Ovary (tissue), 9 donors: ENCODE data around the gene PSMA2. TPM values are rescaled to one million over a fixed set of nuclear protein-coding genes. Genes with fewer than 3 reads are reported as not detected.

Source experiments
- DNase-seq, 5 donors: peaks; one replicate each; pipeline ENCODE4 v3.0.0-alpha.2; 2019 to 2020
- H3K27ac ChIP-seq, 2 donors: fragments of 200-600 bp; one replicate each; pipeline versions ENCODE4 v1.5.1 to v1.8.0; 2019 to 2022
- H3K27me3 ChIP-seq: fragments of 200-600 bp; one replicate; pipeline ENCODE4 v1.8.0; 2022
- H3K36me3 ChIP-seq: fragments of 200-600 bp; sonication (generic); one replicate; pipeline ENCODE4 v1.5.1; 2019
- H3K4me1 ChIP-seq: one replicate; pipeline ENCODE4 v1.8.1; 2013; ENCODE audit warnings: mild to moderate bottlenecking, moderate library complexity; ENCODE audit not compliant: insufficient read depth
- H3K4me3 ChIP-seq: fragments of 200-600 bp; sonication (generic); one replicate; pipeline ENCODE4 v1.5.1; 2017
- H3K9me3 ChIP-seq, 2 donors: fragments of 200-600 bp in 1 of 2; sonication (generic) in 1 of 2; one replicate each; pipeline versions ENCODE4 v1.5.1 to v1.8.1; 2013 to 2019; ENCODE audit warnings: mild to moderate bottlenecking in 1 of 2, moderate library complexity in 1 of 2
- EP300 ChIP-seq: sonication (generic); formaldehyde crosslinking; IDR thresholded peaks from one replicate; pipeline ENCODE4 v1.6.1; 2017; ENCODE audit warnings: antibody characterized with exemption
- POLR2A ChIP-seq: fragments of 450-650 bp; IDR thresholded peaks from one replicate; pipeline ENCODE4 v1.6.1; 2017; ENCODE audit warnings: antibody characterized with exemption, mild to moderate bottlenecking, moderate library complexity
- WGBS, 3 donors: extraction: QIAGEN DNeasy Blood & Tissue Kit in 1 of 3; methylation state at CpG; one replicate each; pipeline versions ENCODE4 v1.1.5 to v1.1.7; 2013 to 2017; 5-methylcytosine and 5-hydroxymethylcytosine counted together
- intact Hi-C, 4 donors: fragments of 100-400 bp; cut with DNase I; formaldehyde crosslinking; loops; one replicate each; pipeline versions ENCODE4 v1.11.0 to v1.15.1; 2022 to 2023
- polyA plus RNA-seq, 2 donors: library from polyadenylated mRNA; stranded (reverse); fragments of 200-250 nt in 1 of 2; fragments of 350-450 nt in 1 of 2; fragmentation: Illumina TruSeq in 1 of 2; extraction: RNeasy Lipid Tissue Mini Kit (QIAGEN cat#74804) in 1 of 2; gene quantifications; one replicate each; pipeline ENCODE4 v1.2.3, GENCODE V29; 2013 to 2014
- total RNA-seq, 7 donors: library from RNA; depleted of rRNA in 2 of 7; stranded (reverse); fragments of >200 nt in 2 of 7; fragmentation: NEBNext Ultra II Directional in 3 of 7; extraction: Animal tissue kit (Norgen Biotek cat#: 25700) in 3 of 7; gene quantifications; one replicate each; pipeline versions ENCODE4 v1.1.0 to v1.2.4, GENCODE V29; 2016 to 2023
- TF ChIP-seq, protein P1 (sequence below), 3 donors: fragments of 450-650 bp in 2 of 3; fragments of 200-600 bp in 1 of 3; IDR thresholded peaks; one replicate each; pipeline versions ENCODE4 v1.5.1 to v1.8.0; 2016 to 2022; ENCODE audit warnings: antibody characterized with exemption in 3 of 3, mild to moderate bottlenecking in 1 of 3
- donor health status: DM: no; HTN: no; CAD: no; lungs with moderate emphysema.
- donor health status: DM: no; HTN: no; CAD: no.
- donor health status: Bipolar disorder and iron deficiency.
- donor health status: DM: yes; HTN: yes; CAD: no.
- donor health status: DM: no; HTN: no; CAD: no.
- donor health status: DM: yes; HTN: yes; CAD: no.

The PSMA2 gene
- total and polyA plus RNA-seq, 9 donors: 43.6 to 79.0 (median 53.7) TPM

DNA sequence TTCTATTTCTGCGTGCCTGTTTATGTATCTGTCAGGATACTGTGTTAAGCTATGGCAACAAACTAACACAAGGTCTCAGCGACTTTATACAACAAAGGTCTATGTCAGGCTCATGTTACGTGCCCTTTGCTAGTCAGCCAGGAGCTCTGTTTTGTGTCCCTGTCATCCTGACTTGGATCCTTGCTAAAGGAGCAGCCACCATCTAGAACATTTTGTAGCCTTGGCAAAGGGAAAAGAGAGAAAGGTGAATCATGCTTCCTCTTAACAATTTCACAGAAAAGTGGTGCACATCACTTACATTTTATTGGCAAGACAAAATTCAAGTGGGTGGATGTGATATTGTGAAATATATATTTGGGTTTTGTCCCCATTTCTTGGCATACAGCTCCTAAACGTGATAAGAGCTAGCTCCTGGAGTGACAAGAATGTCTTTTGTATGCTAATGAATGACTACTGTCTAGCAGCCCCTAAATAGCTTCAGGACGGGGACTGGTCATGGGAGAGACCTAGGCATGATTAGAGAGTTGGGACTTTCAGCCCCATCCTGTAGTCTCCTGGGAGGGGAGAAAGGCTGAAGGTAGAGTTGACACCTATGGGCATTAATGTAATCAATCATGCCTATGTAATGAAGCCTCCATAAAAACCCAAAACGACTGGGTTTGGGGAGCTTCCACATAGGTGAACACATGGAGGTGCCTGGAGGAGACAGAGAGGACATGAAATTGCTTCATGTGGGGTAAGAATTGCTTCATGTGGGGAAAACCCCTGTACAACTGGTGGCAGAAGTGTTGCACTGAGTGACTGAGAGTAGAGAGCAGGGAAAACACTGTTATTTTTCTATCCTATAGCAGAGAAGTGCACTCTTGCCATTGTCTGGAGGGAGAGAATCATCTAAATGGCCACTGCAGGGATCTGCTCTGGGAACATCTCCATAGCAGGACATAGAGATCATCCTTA lies 33.2 kb upstream of the PSMA2 start:
- WGBS, 3 donors: 66 to 71% (median 66%) methylated on average over 6 of the region's 6 CpGs
- Histone ChIP-seq H3K27ac (no peak overlapping the region), H3K4me1 (no peaks in the 10 kb centered on the region), H3K9me3 (no peaks in the 10 kb centered on the region), H3K4me3 (no peak overlapping the region), H3K27me3 (no peaks in the 10 kb centered on the region), H3K36me3 (no peaks in the 10 kb centered on the region)
- intact Hi-C loops: no loop called here
- TF ChIP-seq EP300 (no peak), POLR2A (no peak)
- DNase-seq: no peak

DNA sequence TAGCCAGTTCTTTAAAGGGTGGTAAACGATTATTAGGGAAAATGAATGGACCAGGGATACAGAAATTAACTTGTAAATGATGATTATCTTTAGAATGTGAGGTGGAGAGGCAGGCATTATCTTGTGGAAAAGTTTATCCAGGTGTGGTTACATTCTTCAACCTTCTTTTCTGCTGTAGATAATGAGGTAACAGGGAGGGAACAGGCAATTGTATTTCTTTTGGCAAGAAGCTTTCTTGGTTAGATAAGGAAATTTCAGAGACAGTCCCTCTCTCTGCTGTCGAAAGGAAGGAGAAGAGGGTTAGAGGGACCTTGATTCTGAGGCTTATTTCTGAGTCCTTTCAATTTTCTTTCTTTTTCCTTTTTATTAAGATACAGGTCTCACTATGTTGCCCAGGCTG lies 32.3 kb upstream of the PSMA2 start:
- H3K27ac ChIP-seq: no peak overlapping the region
- no peaks in the 10 kb centered on the region for H3K4me1 ChIP-seq
- TF ChIP-seq POLR2A: no peak
- TF ChIP-seq, protein P1, sequence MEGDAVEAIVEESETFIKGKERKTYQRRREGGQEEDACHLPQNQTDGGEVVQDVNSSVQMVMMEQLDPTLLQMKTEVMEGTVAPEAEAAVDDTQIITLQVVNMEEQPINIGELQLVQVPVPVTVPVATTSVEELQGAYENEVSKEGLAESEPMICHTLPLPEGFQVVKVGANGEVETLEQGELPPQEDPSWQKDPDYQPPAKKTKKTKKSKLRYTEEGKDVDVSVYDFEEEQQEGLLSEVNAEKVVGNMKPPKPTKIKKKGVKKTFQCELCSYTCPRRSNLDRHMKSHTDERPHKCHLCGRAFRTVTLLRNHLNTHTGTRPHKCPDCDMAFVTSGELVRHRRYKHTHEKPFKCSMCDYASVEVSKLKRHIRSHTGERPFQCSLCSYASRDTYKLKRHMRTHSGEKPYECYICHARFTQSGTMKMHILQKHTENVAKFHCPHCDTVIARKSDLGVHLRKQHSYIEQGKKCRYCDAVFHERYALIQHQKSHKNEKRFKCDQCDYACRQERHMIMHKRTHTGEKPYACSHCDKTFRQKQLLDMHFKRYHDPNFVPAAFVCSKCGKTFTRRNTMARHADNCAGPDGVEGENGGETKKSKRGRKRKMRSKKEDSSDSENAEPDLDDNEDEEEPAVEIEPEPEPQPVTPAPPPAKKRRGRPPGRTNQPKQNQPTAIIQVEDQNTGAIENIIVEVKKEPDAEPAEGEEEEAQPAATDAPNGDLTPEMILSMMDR (IDR thresholded peaks at IDR 0.05): no peak
- TF ChIP-seq EP300: no peak
- no peak overlapping the region for H3K4me3 ChIP-seq
- WGBS, 3 donors: 40 to 50% (median 44%) methylated on average over 2 of the region's 2 CpGs
- no peaks in the 10 kb centered on the region for H3K27me3 ChIP-seq
- H3K36me3 ChIP-seq: no peaks in the 10 kb centered on the region
- no peaks in the 10 kb centered on the region for H3K9me3 ChIP-seq
- DNase-seq: no peak
- intact Hi-C loops: no loop called here

DNA sequence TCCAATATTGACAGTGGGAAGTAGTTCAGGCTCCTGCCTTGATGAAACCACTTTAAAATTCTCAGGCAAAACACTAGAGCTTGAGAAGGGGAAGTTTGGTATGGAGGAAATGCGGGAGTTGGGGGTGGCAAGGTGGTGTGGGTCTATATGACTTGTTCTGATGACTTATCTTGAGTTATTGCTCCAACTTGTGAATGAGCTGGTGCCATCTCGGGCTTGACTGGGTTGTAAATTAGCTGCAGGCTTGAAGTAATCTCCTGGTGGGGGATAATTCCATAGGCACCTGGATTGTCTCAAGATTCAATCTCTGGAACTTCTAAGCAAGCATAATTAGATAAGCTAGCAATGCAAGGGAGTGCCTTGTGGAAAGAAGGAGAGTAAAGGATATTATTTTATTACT lies 29.2 kb upstream of the PSMA2 start:
- Histone ChIP-seq H3K27ac (no peak overlapping the region), H3K4me1 (no peaks in the 10 kb centered on the region), H3K36me3 (no peaks in the 10 kb centered on the region), H3K4me3 (no peak overlapping the region), H3K27me3 (no peaks in the 10 kb centered on the region), H3K9me3 (no peaks in the 10 kb centered on the region)
- intact Hi-C loops: no loop called here
- DNase-seq: no peak
- 85 to 92% (median 91%) methylated on average over 2 of the region's 2 CpGs for WGBS, 3 donors
- TF ChIP-seq POLR2A (no peak), EP300 (no peak)
- TF ChIP-seq, protein P1 (IDR thresholded peaks at IDR 0.05): no peak

DNA sequence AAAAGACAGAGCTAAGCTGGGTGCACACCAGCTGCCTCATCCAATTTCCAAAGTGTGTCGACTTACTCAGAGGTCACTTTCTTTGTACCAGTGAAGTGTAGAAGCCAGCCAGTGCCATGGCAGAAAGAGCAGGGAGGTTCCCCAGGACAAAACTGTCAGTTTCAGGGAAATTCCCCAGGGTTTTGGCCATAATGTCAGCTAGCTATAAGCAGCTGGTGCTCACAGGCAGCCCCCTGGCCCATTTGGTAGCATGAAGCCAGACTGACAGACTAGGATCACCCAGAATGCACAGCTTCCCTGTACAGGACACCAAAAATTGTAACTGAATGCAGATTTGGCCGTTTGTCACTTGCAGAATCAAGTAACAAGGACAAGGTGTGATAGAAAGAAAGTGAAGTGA lies 28.8 kb upstream of the PSMA2 start:
- H3K36me3 ChIP-seq: no peaks in the 10 kb centered on the region
- TF ChIP-seq POLR2A (no peak), EP300 (no peak)
- TF ChIP-seq, protein P1 (IDR thresholded peaks at IDR 0.05): no peak
- no peak overlapping the region for H3K4me3 ChIP-seq
- no peaks in the 10 kb centered on the region for H3K9me3 ChIP-seq
- DNase-seq: no peak
- intact Hi-C loops: no loop called here
- no peaks in the 10 kb centered on the region for H3K27me3 ChIP-seq
- H3K27ac ChIP-seq: no peak overlapping the region
- H3K4me1 ChIP-seq: no peaks in the 10 kb centered on the region
- WGBS, 3 donors: 78 to 91% (median 86%) methylated on average over 2 of the region's 2 CpGs

DNA sequence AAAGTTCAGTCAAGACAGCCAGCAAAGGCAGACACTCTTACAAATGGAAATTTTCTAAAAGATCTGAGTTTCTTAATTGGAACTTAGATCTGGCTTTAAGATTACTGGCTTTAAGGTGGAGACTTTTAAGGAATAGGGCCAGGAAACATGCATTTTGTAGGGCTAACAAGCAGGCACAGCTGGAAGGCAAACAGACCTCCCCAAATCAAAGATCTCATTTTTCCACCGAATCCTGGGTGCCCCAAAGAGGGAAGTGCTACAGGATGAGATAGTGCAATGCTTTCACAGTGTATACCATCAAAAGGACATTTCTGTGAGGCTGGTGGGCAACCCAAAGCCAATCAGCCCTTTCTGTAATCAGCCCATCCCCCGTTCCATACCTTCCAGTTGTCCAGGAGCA lies 27.6 kb upstream of the PSMA2 start:
- WGBS, 3 donors: 90 to 97% (median 95%) methylated on average over 2 of the region's 2 CpGs
- no peak for DNase-seq
- intact Hi-C loops: no loop called here

More for the DNA sequence above, 27.6 kb upstream of the PSMA2 start:
- H3K36me3 ChIP-seq: no peaks in the 10 kb centered on the region
- no peaks in the 10 kb centered on the region for H3K4me1 ChIP-seq
- H3K9me3 ChIP-seq: no peaks in the 10 kb centered on the region
- no peak overlapping the region for H3K27ac ChIP-seq
- H3K27me3 ChIP-seq: no peaks in the 10 kb centered on the region
- TF ChIP-seq POLR2A (no peak), EP300 (no peak)
- TF ChIP-seq, protein P1 (IDR thresholded peaks at IDR 0.05): no peak
- no peak overlapping the region for H3K4me3 ChIP-seq
